ENCODE measurements around the gene NFIA. TPM values are rescaled to one million over a fixed set of nuclear protein-coding genes. Genes with fewer than 3 reads are reported as not detected.

Gene NFIA
- total RNA-seq, 2 experiments from 2014 or later = 0.80 to 5.4 TPM

GRCh38 chr1:61436016-61436415, 353.7 kb downstream of the NFIA start:
- no peak for ATAC-seq
- CTCF ChIA-PET = no interaction called here
- H3K4me3 Mint-ChIP-seq = no peak overlapping the region

DNA sequence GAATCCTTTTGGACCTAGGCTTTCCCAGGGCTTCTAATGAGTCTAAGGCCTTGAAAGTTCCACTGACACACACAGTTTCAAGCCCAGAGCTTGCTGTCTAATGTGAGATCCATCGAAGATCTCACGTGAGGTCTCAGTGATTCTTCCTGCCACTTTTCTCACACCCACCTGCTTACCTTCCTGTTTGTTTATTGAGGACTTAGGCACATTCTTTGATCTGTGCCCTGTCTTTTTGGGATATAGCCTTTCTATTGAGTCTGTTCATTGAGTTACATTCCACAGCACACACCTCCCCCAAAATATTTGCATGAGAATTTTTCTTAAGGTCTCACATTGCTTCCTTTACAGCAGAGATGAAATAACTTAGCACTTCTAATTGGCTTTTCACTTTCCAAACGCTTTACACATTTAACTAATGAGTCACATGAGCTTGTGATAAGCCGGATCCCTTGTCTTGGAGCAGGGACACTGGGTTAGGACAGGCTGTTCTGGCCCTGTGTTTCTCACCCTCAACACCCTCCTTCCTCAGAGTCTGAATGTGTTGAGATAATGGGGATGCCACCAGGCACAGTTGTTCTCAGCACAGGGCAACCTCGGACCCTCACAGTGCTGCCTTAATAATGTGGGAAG, 354.2 kb downstream of the NFIA start:
- H3K27me3 Mint-ChIP-seq = no peaks in the 10 kb centered on the region
- no peak overlapping the region for H3K4me3 Mint-ChIP-seq
- ATAC-seq = no peak
- H3K9me3 Mint-ChIP-seq (ENCODE audit: low read depth) = no peaks in the 10 kb centered on the region
- H3K4me1 Mint-ChIP-seq = peaks cover 7% of the 10 kb centered on the region
- no peak for DNase-seq
- CTCF ChIA-PET = interaction anchor here (1.7 kb wide), 1 partner anchor 387 kb away, joined by 3 read pairs; no protein-coding TSS in a partner anchor
- no peaks in the 10 kb centered on the region for H3K36me3 Mint-ChIP-seq
- no peak overlapping the region for H3K27ac Mint-ChIP-seq

More at GRCh38 chr1:61436016-61436415, 353.7 kb downstream of the NFIA start:
- Mint-ChIP-seq H3K4me1 (peaks cover 7% of the 10 kb centered on the region), H3K9me3 (ENCODE audit: low read depth) (no peaks in the 10 kb centered on the region), H3K36me3 (no peaks in the 10 kb centered on the region), H3K27ac (no peak overlapping the region), H3K27me3 (no peaks in the 10 kb centered on the region)
- DNase-seq = no peak

GRCh38 chr1:61439234-61439633, 356.9 kb downstream of the NFIA start:
- DNase-seq = no peak
- Mint-ChIP-seq H3K36me3 (no peaks in the 10 kb centered on the region), H3K27ac (no peak overlapping the region), H3K9me3 (ENCODE audit: low read depth) (no peaks in the 10 kb centered on the region), H3K27me3 (no peaks in the 10 kb centered on the region), H3K4me3 (no peak overlapping the region), H3K4me1 (peaks cover 7% of the 10 kb centered on the region)
- CTCF ChIA-PET = no interaction called here
- no peak for ATAC-seq

- CTCF ChIA-PET = no interaction called here
- H3K27ac Mint-ChIP-seq = no peak overlapping the region
- no peaks in the 10 kb centered on the region for H3K27me3 Mint-ChIP-seq
- no peaks in the 10 kb centered on the region for H3K36me3 Mint-ChIP-seq
- H3K4me1 Mint-ChIP-seq = no peaks in the 10 kb centered on the region
- no peaks in the 10 kb centered on the region for H3K9me3 Mint-ChIP-seq (ENCODE audit: low read depth)
- no peak for DNase-seq
- no peak overlapping the region for H3K4me3 Mint-ChIP-seq
- no peak for ATAC-seq
These were observed 359.4 kb downstream of the NFIA start for GRCh38 chr1:61441723-61442262.

GRCh38 chr1:61442544-61442943, 360.2 kb downstream of the NFIA start:
- Mint-ChIP-seq H3K4me1 (no peaks in the 10 kb centered on the region), H3K36me3 (no peaks in the 10 kb centered on the region), H3K4me3 (no peak overlapping the region), H3K27me3 (no peaks in the 10 kb centered on the region), H3K27ac (no peak overlapping the region), H3K9me3 (ENCODE audit: low read depth) (no peaks in the 10 kb centered on the region)
- no peak for ATAC-seq
- DNase-seq = no peak
- CTCF ChIA-PET = interaction anchor here (1.5 kb wide), 1 partner anchor 21 kb away, joined by 3 read pairs; no protein-coding TSS in a partner anchor

- H3K4me1 Mint-ChIP-seq = no peaks in the 10 kb centered on the region
- H3K4me3 Mint-ChIP-seq = no peak overlapping the region
- no peak overlapping the region for H3K27ac Mint-ChIP-seq
- H3K9me3 Mint-ChIP-seq (ENCODE audit: low read depth) = no peaks in the 10 kb centered on the region
- no peaks in the 10 kb centered on the region for H3K27me3 Mint-ChIP-seq
- ATAC-seq (no peak), DNase-seq (no peak)
- no peaks in the 10 kb centered on the region for H3K36me3 Mint-ChIP-seq
- CTCF ChIA-PET = no interaction called here
These were observed 361.9 kb downstream of the NFIA start for GRCh38 chr1:61444288-61444687.

- no peaks in the 10 kb centered on the region for H3K36me3 Mint-ChIP-seq
- ATAC-seq = no peak
- H3K9me3 Mint-ChIP-seq (ENCODE audit: low read depth) = no peaks in the 10 kb centered on the region
- no peak for DNase-seq
- H3K4me1 Mint-ChIP-seq = no peaks in the 10 kb centered on the region
- H3K27ac Mint-ChIP-seq = no peak overlapping the region
- CTCF ChIA-PET = no interaction called here
- no peak overlapping the region for H3K4me3 Mint-ChIP-seq
- H3K27me3 Mint-ChIP-seq = no peaks in the 10 kb centered on the region
These were observed 363.0 kb downstream of the NFIA start for GRCh38 chr1:61445269-61445825.

GRCh38 chr1:61446531-61446991, 364.2 kb downstream of the NFIA start:
- H3K27me3 Mint-ChIP-seq = no peaks in the 10 kb centered on the region
- ATAC-seq = no peak
- H3K27ac Mint-ChIP-seq = no peak overlapping the region
- H3K4me1 Mint-ChIP-seq = no peaks in the 10 kb centered on the region
- no peaks in the 10 kb centered on the region for H3K9me3 Mint-ChIP-seq (ENCODE audit: low read depth)
- CTCF ChIA-PET = no interaction called here
- no peak for DNase-seq
- no peaks in the 10 kb centered on the region for H3K36me3 Mint-ChIP-seq
- H3K4me3 Mint-ChIP-seq = no peak overlapping the region

GRCh38 chr1:61447106-61447967, 365.0 kb downstream of the NFIA start:
- DNase-seq = no peak
- H3K27ac Mint-ChIP-seq = no peak overlapping the region
- no peak overlapping the region for H3K4me3 Mint-ChIP-seq
- H3K27me3 Mint-ChIP-seq = no peaks in the 10 kb centered on the region
- CTCF ChIA-PET = interaction anchor here (1.7 kb wide), 1 partner anchor 398 kb away, joined by 4 read pairs; no protein-coding TSS in a partner anchor
- no peaks in the 10 kb centered on the region for H3K4me1 Mint-ChIP-seq
- no peaks in the 10 kb centered on the region for H3K36me3 Mint-ChIP-seq
- no peak for ATAC-seq
- H3K9me3 Mint-ChIP-seq (ENCODE audit: low read depth) = no peaks in the 10 kb centered on the region

- H3K27me3 Mint-ChIP-seq = no peaks in the 10 kb centered on the region
- no peaks in the 10 kb centered on the region for H3K9me3 Mint-ChIP-seq (ENCODE audit: low read depth)
- DNase-seq (no peak), ATAC-seq (no peak)
- H3K4me1 Mint-ChIP-seq = peaks cover 3% of the 10 kb centered on the region
- no peak overlapping the region for H3K4me3 Mint-ChIP-seq
- no peak overlapping the region for H3K27ac Mint-ChIP-seq
- CTCF ChIA-PET = interaction anchor here (1.7 kb wide), 1 partner anchor 398 kb away, joined by 4 read pairs; no protein-coding TSS in a partner anchor
- H3K36me3 Mint-ChIP-seq = no peaks in the 10 kb centered on the region
These were observed 365.6 kb downstream of the NFIA start for GRCh38 chr1:61447968-61448430.

DNA sequence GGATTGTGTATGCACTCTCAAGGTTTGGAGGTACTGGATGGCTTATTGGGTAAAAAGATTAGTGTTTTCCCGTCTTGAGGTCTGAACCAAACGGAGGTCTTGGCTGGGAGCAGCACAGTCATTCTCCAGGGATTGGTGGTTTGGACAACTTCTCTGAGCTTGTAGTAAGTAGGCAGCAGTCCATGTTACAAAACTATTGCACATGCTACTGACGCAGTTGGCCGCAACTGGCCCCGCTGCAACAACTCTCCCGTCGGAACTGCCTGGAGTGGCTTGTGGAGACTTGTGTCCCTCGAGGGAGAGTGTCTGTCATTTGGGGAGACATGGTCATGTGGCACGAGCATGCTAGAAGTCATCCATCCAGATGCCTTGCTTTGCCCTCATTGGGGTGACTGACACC, 366.6 kb downstream of the NFIA start:
- Mint-ChIP-seq H3K27me3 (no peaks in the 10 kb centered on the region), H3K4me1 (peaks cover 11% of the 10 kb centered on the region), H3K9me3 (ENCODE audit: low read depth) (no peaks in the 10 kb centered on the region), H3K27ac (no peak overlapping the region), H3K4me3 (no peak overlapping the region), H3K36me3 (no peaks in the 10 kb centered on the region)
- ATAC-seq (no peak), DNase-seq (no peak)
- CTCF ChIA-PET = interaction anchor here (1.7 kb wide), 1 partner anchor 399 kb away, joined by 4 read pairs; no protein-coding TSS in a partner anchor

- Mint-ChIP-seq H3K4me1 (peaks cover 11% of the 10 kb centered on the region), H3K36me3 (no peaks in the 10 kb centered on the region), H3K4me3 (no peak overlapping the region), H3K27ac (no peak overlapping the region), H3K9me3 (ENCODE audit: low read depth) (no peaks in the 10 kb centered on the region), H3K27me3 (no peaks in the 10 kb centered on the region)
- CTCF ChIA-PET = no interaction called here
- ATAC-seq (no peak), DNase-seq (no peak)
These were observed 367.0 kb downstream of the NFIA start for GRCh38 chr1:61449410-61449809.

- peaks cover 11% of the 10 kb centered on the region for H3K4me1 Mint-ChIP-seq
- H3K36me3 Mint-ChIP-seq = no peaks in the 10 kb centered on the region
- H3K27ac Mint-ChIP-seq = no peak overlapping the region
- DNase-seq = no peak
- no peak for ATAC-seq
- H3K9me3 Mint-ChIP-seq (ENCODE audit: low read depth) = no peaks in the 10 kb centered on the region
- H3K4me3 Mint-ChIP-seq = no peak overlapping the region
- CTCF ChIA-PET = interaction anchor here (1.1 to 2.9 kb wide), 2 partner anchors 401 to 475 kb away, joined by 3 to 22 read pairs; no protein-coding TSS in a partner anchor
- no peaks in the 10 kb centered on the region for H3K27me3 Mint-ChIP-seq
These were observed 368.1 kb downstream of the NFIA start for GRCh38 chr1:61450454-61450853.

Measured in activated CD8-positive, alpha-beta memory T cell treated with anti-CD3 and anti-CD28 coated beads, Interleukin-2, amount 10 ng/mL, durations not matched to agents 7 days and 5 days (primary cell).